Chondrocyte (in vitro differentiated cells): ENCODE results near the gene GINS2. TPM values are rescaled to one million over a fixed set of nuclear protein-coding genes. Genes with fewer than 3 reads are reported as not detected.

Experiments
- DNase-seq: peaks from one replicate; pipeline ENCODE4 v3.0.0; 2021; ENCODE audit warnings: mixed read lengths, low spot score
- H3K27ac Mint-ChIP-seq: one replicate; pipeline ENCODE4 v1.8.0; 2021; ENCODE audit warnings: mild to moderate bottlenecking, moderate library complexity, mixed read lengths; ENCODE audit not compliant: unreplicated experiment
- H3K27me3 Mint-ChIP-seq: 2 replicates; pipeline ENCODE4 v1.8.0; 2021; ENCODE audit warnings: low read depth, mixed read lengths
- H3K36me3 Mint-ChIP-seq: 2 replicates; pipeline ENCODE4 v1.8.0; 2021; ENCODE audit warnings: low read depth, mixed read lengths
- H3K4me1 Mint-ChIP-seq: 2 replicates; pipeline ENCODE4 v1.8.0; 2021; ENCODE audit warnings: low read depth, mild to moderate bottlenecking, mixed read lengths
- H3K4me3 Mint-ChIP-seq: one replicate; pipeline ENCODE4 v1.8.0; 2021; ENCODE audit warnings: mild to moderate bottlenecking, moderate library complexity, mixed read lengths; ENCODE audit not compliant: unreplicated experiment
- H3K9me3 Mint-ChIP-seq: 2 replicates; pipeline ENCODE4 v1.8.0; 2021; ENCODE audit warnings: low read depth, mixed read lengths
- CTCF ChIP-seq: fragments of 200-600 bp; sonication (generic); IDR thresholded peaks from 2 replicates; pipeline ENCODE4 v1.5.0; 2021; ENCODE audit warnings: antibody characterized with exemption, mild to moderate bottlenecking, moderate library complexity
- total RNA-seq: library from RNA; stranded (reverse); gene quantifications from 3 replicates; pipeline ENCODE4 v1.2.1, GENCODE V29; 2021

GINS2 gene
- total RNA-seq, 1 donor from 2014 or later, result 3.8 TPM

GRCh38 chr16:85689285-85689949 is 663 bp upstream of the GINS2 start:
- H3K36me3 Mint-ChIP-seq, result no peaks in the 10 kb centered on the region
- H3K27ac Mint-ChIP-seq, result no peak overlapping the region
- H3K9me3 Mint-ChIP-seq, result no peaks in the 10 kb centered on the region
- H3K4me1 Mint-ChIP-seq, result no peaks in the 10 kb centered on the region
- peak overlapping the region; percentile 58 for H3K4me3 Mint-ChIP-seq
- H3K27me3 Mint-ChIP-seq, result peaks cover 10% of the 10 kb centered on the region
- TF ChIP-seq CTCF, result no peak
- no peak for DNase-seq

GRCh38 chr16:85687651-85688471 is 893 bp downstream of the GINS2 start:
- DNase-seq, result no peak
- Mint-ChIP-seq H3K27ac (no peak overlapping the region), H3K4me1 (no peaks in the 10 kb centered on the region), H3K27me3 (peaks cover 7% of the 10 kb centered on the region), H3K4me3 (peak overlapping the region; percentile 65), H3K9me3 (no peaks in the 10 kb centered on the region), H3K36me3 (peaks cover under 1% of the 10 kb centered on the region)
- no peak for TF ChIP-seq CTCF

GRCh38 chr16:85686912-85687591 is 1.7 kb downstream of the GINS2 start:
- H3K4me1 Mint-ChIP-seq, result no peaks in the 10 kb centered on the region
- TF ChIP-seq CTCF, result no peak
- H3K9me3 Mint-ChIP-seq, result no peaks in the 10 kb centered on the region
- H3K4me3 Mint-ChIP-seq, result peak overlapping the region; percentile 36
- peaks cover 1% of the 10 kb centered on the region for H3K36me3 Mint-ChIP-seq
- no peak for DNase-seq
- no peak overlapping the region for H3K27ac Mint-ChIP-seq
- peaks cover 7% of the 10 kb centered on the region for H3K27me3 Mint-ChIP-seq

- DNase-seq, result no peak
- Mint-ChIP-seq H3K27me3 (no peaks in the 10 kb centered on the region), H3K4me3 (no peak overlapping the region), H3K9me3 (no peaks in the 10 kb centered on the region), H3K27ac (no peak overlapping the region), H3K36me3 (peaks cover 4% of the 10 kb centered on the region), H3K4me1 (no peaks in the 10 kb centered on the region)
- TF ChIP-seq CTCF, result no peak
These were observed 3.5 kb downstream of the GINS2 start for GRCh38 chr16:85685251-85685650.

GRCh38 chr16:85683363-85683762 is 5.4 kb downstream of the GINS2 start:
- Mint-ChIP-seq H3K27ac (no peak overlapping the region), H3K4me1 (no peaks in the 10 kb centered on the region), H3K4me3 (no peak overlapping the region), H3K27me3 (no peaks in the 10 kb centered on the region), H3K9me3 (no peaks in the 10 kb centered on the region), H3K36me3 (peaks cover 6% of the 10 kb centered on the region)
- DNase-seq, result no peak
- TF ChIP-seq CTCF, result no peak
